Fibroblast of lung (primary cell): Measurements from ENCODE around the gene NDC80.

ENCODE experiments used
- CTCF ChIP-seq, 2 donors: IDR thresholded peaks in 1 of 2; conservative IDR thresholded peaks in 1 of 2; 1 replicate in 1 of 2; 2 replicates in 1 of 2; pipeline ENCODE4 v1.5.1; 2011 to 2012; ENCODE audit warnings: low read length in 2 of 2, control low read depth in 1 of 2, inconsistent platforms in 1 of 2, low read depth in 1 of 2, mild to moderate bottlenecking in 1 of 2
- EZH2 ChIP-seq: IDR thresholded peaks from 2 replicates; pipeline ENCODE4 v1.5.1; 2012; ENCODE audit warnings: low read length, control low read depth, mild to moderate bottlenecking; ENCODE audit errors: missing control alignments

- TF ChIP-seq CTCF (conservative IDR thresholded peaks at IDR 0.05 in 1 of 2, IDR thresholded peaks at IDR 0.05 in 1 of 2; ENCODE audit: low read depth in 1 of 2, low read length in 2 of 2) (no peak), EZH2 (no peak)
These were observed 85.7 kb downstream of the NDC80 start for GRCh38 chr18:2656981-2657512.
